ENCODE results near the gene NFKB2. TPM values are rescaled to one million over a fixed set of nuclear protein-coding genes. Genes with fewer than 3 reads are reported as not detected.

Gene NFKB2
- total RNA-seq (10 to 100 TPM in 1 of 2 donors, 1 to 10 TPM in 1; 6.4 to 16.6 TPM), polyA plus RNA-seq (ENCODE audit: insufficient read length in 2 of 2) (10 to 100 TPM in 1 of 2 donors, 1 to 10 TPM in 1; 9.1 to 15.4 TPM)
- long read RNA-seq, donor 1, partial matches to known transcripts, result 175 of 291 reads
- long read RNA-seq, donor 1, other reads (novel, unspliced or antisense), result 116 of 291 reads
- long read RNA-seq, donor 2, result 0 reads
- long read RNA-seq, donor 3, result 0 reads
- long read RNA-seq, donor 4, result 0 reads

DNA sequence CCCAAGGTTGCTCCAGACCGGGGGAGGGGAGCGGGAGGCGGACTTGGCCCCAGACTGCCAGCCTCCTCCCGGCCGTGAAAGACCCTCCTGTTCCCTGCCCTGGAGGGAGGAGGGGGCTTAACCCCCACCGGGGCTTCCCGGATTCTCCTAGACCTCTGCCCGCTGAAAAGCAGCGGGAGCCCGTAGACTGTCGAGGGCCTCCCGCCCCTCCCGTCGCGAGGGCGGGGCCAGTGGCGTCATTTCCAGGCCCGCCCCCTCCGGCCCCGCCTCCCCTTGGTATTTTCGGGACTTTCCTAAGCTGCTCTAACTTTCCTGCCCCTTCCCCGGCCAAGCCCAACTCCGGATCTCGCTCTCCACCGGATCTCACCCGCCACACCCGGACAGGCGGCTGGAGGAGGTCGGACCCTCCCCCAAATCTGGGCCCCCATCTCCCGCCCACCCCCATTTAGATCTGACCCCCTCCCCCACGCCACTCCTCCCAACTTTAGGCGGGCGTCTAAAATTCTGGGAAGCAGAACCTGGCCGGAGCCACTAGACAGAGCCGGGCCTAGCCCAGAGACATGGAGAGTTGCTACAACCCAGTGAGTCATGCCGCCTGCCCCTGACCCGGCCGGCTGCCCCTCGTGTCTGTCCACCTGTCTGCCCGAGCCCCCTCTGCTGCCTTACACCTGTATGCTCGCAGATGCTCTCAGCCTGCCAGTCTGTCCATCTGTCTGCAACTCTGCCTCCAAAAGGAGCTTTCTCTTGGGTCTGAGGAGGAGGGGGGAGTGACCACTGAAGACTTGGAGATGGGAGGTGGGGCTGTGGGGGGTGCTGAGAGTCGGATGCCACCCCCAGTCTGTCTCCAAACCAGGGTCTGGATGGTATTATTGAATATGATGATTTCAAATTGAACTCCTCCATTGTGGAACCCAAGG is at the start of gene NFKB2:
NFKB2 (plus strand) TSS at position 306 of the 917 bp plus-strand sequence; CDS start at position 561, 255 bp downstream.
- peak in 4 of 6 donors; percentile 43 to 94 (median 82) for DNase-seq (ENCODE audit: low read depth in 4 of 6, low spot score in 6 of 6)
- H3K4me1 ChIP-seq (ENCODE audit: control insufficient read depth, insufficient read depth, low read length), result peaks cover 52% of the 10 kb centered on the region
- peak within 1 kb of the TSS; percentile 86 for H3K4me3 ChIP-seq (ENCODE audit: low read depth, low read length)
- H3K36me3 ChIP-seq (ENCODE audit: control insufficient read depth, insufficient read depth, low read length), result peaks cover 25% of the 10 kb centered on the region
- under 1% methylated on average over 33 of the region's 42 CpGs for WGBS (ENCODE audit: insufficient coverage)
- no peaks in the 10 kb centered on the region for H3K9me3 ChIP-seq (ENCODE audit: control insufficient read depth, insufficient read depth, low read length)
- H3K27ac ChIP-seq (ENCODE audit: low read depth, low read length), result peak within 1 kb of the TSS; percentile 95
- H3K27me3 ChIP-seq (ENCODE audit: control insufficient read depth, insufficient read depth, low read length), result peaks cover 5% of the 10 kb centered on the region

GRCh38 chr10:102347236-102347828 is 48.2 kb upstream of the NFKB2 start:
- Histone ChIP-seq H3K4me3 (ENCODE audit: low read depth, low read length) (no peak overlapping the region), H3K9me3 (ENCODE audit: control insufficient read depth, insufficient read depth, low read length) (no peaks in the 10 kb centered on the region), H3K36me3 (ENCODE audit: control insufficient read depth, insufficient read depth, low read length) (peaks cover 19% of the 10 kb centered on the region), H3K27me3 (ENCODE audit: control insufficient read depth, insufficient read depth, low read length) (no peaks in the 10 kb centered on the region), H3K4me1 (ENCODE audit: control insufficient read depth, insufficient read depth, low read length) (peaks cover 7% of the 10 kb centered on the region), H3K27ac (ENCODE audit: low read depth, low read length) (no peak overlapping the region)
- peak in 2 of 6 donors; percentile 52 to 59 for DNase-seq (ENCODE audit: low read depth in 4 of 6, low spot score in 6 of 6)
- WGBS (ENCODE audit: insufficient coverage), result 66% methylated on average over 2 of the region's 2 CpGs

DNA sequence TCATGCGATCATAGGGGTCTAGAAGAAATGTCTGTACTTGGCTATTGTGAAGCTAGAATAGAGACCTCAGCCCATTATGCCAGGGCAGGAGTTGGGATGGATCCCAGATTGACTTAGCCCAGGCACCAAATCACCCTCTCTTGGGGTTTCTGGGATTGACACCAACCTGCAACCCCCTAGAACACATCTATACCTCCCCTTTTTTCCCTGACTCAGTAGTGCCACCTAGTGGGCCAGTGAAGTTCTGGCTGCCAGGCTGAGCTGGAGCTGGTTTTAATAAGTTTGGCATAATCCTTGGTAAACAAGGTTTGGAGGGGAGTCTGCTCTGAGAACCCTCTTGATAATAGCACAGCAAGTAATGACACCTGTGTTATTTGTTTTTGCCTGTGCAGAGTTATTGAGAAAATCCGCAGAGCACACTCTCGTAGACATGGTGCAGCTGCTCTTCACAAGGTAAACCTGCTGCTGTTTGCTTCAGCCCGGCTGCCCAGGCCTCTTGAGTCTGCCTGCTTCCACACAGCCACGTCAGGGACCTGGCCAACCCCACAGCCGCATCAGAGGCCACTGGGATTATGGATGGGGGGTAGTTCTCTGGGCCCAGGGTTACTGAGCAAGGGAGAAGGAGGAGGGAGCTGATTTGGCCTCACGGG is 43.3 kb upstream of the NFKB2 start:
- H3K27ac ChIP-seq (ENCODE audit: low read depth, low read length), result no peak overlapping the region
- no peaks in the 10 kb centered on the region for H3K27me3 ChIP-seq (ENCODE audit: control insufficient read depth, insufficient read depth, low read length)
- WGBS (ENCODE audit: insufficient coverage), result 35% methylated on average over 2 of the region's 7 CpGs
- no peak overlapping the region for H3K4me3 ChIP-seq (ENCODE audit: low read depth, low read length)
- DNase-seq (ENCODE audit: low read depth in 4 of 6, low spot score in 6 of 6), result peak in 5 of 6 donors; percentile 38 to 90 (median 52)
- H3K9me3 ChIP-seq (ENCODE audit: control insufficient read depth, insufficient read depth, low read length), result no peaks in the 10 kb centered on the region
- H3K4me1 ChIP-seq (ENCODE audit: control insufficient read depth, insufficient read depth, low read length), result peaks cover 7% of the 10 kb centered on the region
- H3K36me3 ChIP-seq (ENCODE audit: control insufficient read depth, insufficient read depth, low read length), result peaks cover 21% of the 10 kb centered on the region

DNA sequence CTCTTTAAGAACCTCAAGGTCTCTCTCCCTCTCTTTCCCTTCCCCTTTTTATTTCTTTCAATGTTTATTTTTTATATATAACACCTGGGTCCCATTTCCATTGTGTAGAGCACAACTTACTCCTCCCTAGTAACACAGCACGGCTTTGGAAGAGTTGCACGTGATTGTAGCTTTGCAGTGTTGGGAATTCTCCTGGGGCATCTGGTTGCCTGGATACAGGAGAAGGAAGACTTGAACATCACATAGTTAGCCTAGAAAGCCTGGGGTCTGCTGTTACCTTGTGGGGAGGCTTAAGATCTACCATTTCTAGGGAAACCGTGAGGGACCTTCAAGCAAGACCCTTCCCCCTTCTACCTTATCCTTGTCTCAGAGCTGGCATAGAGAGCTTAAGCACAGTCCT is 41.1 kb upstream of the NFKB2 start:
- Histone ChIP-seq H3K9me3 (ENCODE audit: control insufficient read depth, insufficient read depth, low read length) (no peaks in the 10 kb centered on the region), H3K4me3 (ENCODE audit: low read depth, low read length) (no peak overlapping the region), H3K36me3 (ENCODE audit: control insufficient read depth, insufficient read depth, low read length) (peaks cover 37% of the 10 kb centered on the region), H3K27me3 (ENCODE audit: control insufficient read depth, insufficient read depth, low read length) (no peaks in the 10 kb centered on the region), H3K4me1 (ENCODE audit: control insufficient read depth, insufficient read depth, low read length) (no peaks in the 10 kb centered on the region), H3K27ac (ENCODE audit: low read depth, low read length) (no peak overlapping the region)
- peak in 5 of 6 donors; percentile 18 to 94 (median 49) for DNase-seq (ENCODE audit: low read depth in 4 of 6, low spot score in 6 of 6)
- WGBS (ENCODE audit: insufficient coverage), result no CpG with 5 or more reads among the region's 3 CpGs

DNA sequence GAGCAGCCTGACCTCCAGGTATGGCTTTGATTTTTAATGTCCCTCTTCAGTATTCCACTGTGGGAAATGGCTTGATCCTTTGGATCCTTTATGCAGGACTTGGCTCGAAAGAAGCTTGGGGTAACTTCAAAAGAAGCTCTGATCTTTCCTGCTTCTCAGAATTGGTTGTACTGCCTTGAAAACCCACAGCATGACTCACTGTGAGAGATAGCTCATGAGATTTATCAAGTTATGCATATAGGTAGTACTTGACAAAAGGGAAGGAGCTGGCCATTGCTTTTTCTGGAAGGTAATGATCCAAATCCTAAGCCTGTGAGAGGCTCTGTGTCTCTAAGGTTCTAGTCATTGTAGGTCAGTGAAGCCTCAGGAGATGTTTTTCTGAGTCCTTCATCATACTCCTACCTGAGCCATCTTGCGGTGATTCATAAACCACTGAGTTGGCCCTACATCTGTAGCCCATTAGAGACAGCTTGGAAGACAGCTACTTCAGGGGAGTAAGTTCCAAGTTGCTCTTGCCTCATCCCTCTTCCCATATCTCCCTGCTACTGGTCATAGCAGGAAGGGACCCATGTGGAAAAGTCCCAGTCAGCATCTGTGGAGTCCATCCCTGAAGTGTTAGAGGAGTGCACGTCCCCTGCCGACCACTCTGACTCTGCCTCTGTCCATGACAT is 36.7 kb upstream of the NFKB2 start:
- Histone ChIP-seq H3K9me3 (ENCODE audit: control insufficient read depth, insufficient read depth, low read length) (no peaks in the 10 kb centered on the region), H3K27ac (ENCODE audit: low read depth, low read length) (no peak overlapping the region), H3K27me3 (ENCODE audit: control insufficient read depth, insufficient read depth, low read length) (no peaks in the 10 kb centered on the region), H3K36me3 (ENCODE audit: control insufficient read depth, insufficient read depth, low read length) (peaks cover 57% of the 10 kb centered on the region), H3K4me3 (ENCODE audit: low read depth, low read length) (no peak overlapping the region), H3K4me1 (ENCODE audit: control insufficient read depth, insufficient read depth, low read length) (no peaks in the 10 kb centered on the region)
- 100% methylated on average over 3 of the region's 4 CpGs for WGBS (ENCODE audit: insufficient coverage)
- no peak for DNase-seq (ENCODE audit: low read depth in 4 of 6, low spot score in 6 of 6)

DNA sequence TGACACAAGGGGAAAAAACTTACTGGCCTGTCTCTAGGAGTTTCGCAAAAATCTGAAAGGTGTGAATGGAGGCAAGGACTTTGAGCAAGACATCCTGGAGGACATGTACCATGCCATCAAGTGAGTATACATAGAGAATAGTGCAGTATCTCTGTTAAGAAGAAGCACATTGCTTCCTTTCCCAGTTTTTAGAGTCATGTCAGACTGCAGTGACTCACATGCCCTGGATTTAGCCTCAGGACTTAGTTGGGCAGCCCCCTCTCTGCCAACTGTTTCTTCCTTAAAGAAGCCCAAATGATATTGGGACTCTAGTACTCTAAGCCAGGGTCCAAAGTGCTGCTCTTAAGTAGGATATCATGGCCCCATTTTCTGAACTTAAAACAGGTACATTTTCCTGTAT is 28.1 kb upstream of the NFKB2 start:
- H3K4me1 ChIP-seq (ENCODE audit: control insufficient read depth, insufficient read depth, low read length), result no peaks in the 10 kb centered on the region
- H3K27me3 ChIP-seq (ENCODE audit: control insufficient read depth, insufficient read depth, low read length), result no peaks in the 10 kb centered on the region
- no peak overlapping the region for H3K4me3 ChIP-seq (ENCODE audit: low read depth, low read length)
- DNase-seq (ENCODE audit: low read depth in 4 of 6, low spot score in 6 of 6), result no peak
- 100% methylated on average over 1 of the region's 1 CpG for WGBS (ENCODE audit: insufficient coverage)
- no peak overlapping the region for H3K27ac ChIP-seq (ENCODE audit: low read depth, low read length)
- peaks cover 6% of the 10 kb centered on the region for H3K9me3 ChIP-seq (ENCODE audit: control insufficient read depth, insufficient read depth, low read length)
- peaks cover 81% of the 10 kb centered on the region for H3K36me3 ChIP-seq (ENCODE audit: control insufficient read depth, insufficient read depth, low read length)

DNA sequence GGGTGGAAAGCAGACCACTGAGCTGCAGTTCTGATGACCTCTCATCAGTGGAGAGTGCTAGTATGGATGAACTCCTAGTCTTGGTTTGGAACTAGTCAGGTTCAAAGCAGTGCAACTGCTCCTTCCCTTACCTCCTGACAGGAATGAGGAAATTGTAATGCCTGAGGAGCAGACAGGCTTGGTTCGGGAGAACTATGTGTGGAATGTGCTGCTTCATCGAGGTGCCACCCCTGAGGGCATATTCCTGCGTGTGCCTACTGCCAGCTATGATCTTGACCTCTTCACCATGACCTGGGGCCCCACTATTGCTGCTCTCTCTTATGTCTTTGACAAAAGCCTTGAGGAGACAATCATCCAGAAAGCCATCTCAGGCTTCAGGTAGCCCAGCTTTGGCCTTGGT is 27.4 kb upstream of the NFKB2 start:
- Histone ChIP-seq H3K4me3 (ENCODE audit: low read depth, low read length) (no peak overlapping the region), H3K27me3 (ENCODE audit: control insufficient read depth, insufficient read depth, low read length) (no peaks in the 10 kb centered on the region), H3K36me3 (ENCODE audit: control insufficient read depth, insufficient read depth, low read length) (peaks cover 76% of the 10 kb centered on the region), H3K9me3 (ENCODE audit: control insufficient read depth, insufficient read depth, low read length) (peaks cover 6% of the 10 kb centered on the region), H3K4me1 (ENCODE audit: control insufficient read depth, insufficient read depth, low read length) (no peaks in the 10 kb centered on the region), H3K27ac (ENCODE audit: low read depth, low read length) (no peak overlapping the region)
- 93% methylated on average over 2 of the region's 3 CpGs for WGBS (ENCODE audit: insufficient coverage)
- DNase-seq (ENCODE audit: low read depth in 4 of 6, low spot score in 6 of 6), result no peak

DNA sequence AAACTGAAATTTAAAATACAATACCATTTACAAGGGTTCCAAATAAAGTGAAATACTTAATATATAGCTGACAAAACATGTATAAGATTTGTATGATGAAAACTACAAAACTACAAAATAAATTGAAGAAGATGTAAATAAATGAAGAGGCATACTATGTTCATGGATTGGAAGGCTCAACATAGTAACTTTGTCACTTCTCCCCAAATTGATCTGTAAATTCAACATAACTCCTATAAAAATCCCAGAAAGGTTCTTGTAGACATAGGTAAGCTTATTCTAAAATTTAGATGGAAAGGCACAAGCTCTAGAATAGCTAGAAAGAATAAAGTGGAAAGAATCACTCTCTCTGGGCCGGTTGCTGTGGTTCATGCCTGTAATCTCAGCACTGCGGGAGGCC is 24.2 kb upstream of the NFKB2 start:
- 100% methylated on average over 1 of the region's 2 CpGs for WGBS (ENCODE audit: insufficient coverage)

GRCh38 chr10:102375250-102375649 is 20.3 kb upstream of the NFKB2 start:
- Histone ChIP-seq H3K9me3 (ENCODE audit: control insufficient read depth, insufficient read depth, low read length) (peaks cover 6% of the 10 kb centered on the region), H3K27ac (ENCODE audit: low read depth, low read length) (no peak overlapping the region), H3K27me3 (ENCODE audit: control insufficient read depth, insufficient read depth, low read length) (no peaks in the 10 kb centered on the region), H3K4me3 (ENCODE audit: low read depth, low read length) (no peak overlapping the region), H3K4me1 (ENCODE audit: control insufficient read depth, insufficient read depth, low read length) (no peaks in the 10 kb centered on the region), H3K36me3 (ENCODE audit: control insufficient read depth, insufficient read depth, low read length) (peaks cover 79% of the 10 kb centered on the region)
- 92% methylated on average over 7 of the region's 7 CpGs for WGBS (ENCODE audit: insufficient coverage)
- no peak for DNase-seq (ENCODE audit: low read depth in 4 of 6, low spot score in 6 of 6)

More for the DNA sequence above, 24.2 kb upstream of the NFKB2 start:
- peaks cover 6% of the 10 kb centered on the region for H3K9me3 ChIP-seq (ENCODE audit: control insufficient read depth, insufficient read depth, low read length)
- H3K36me3 ChIP-seq (ENCODE audit: control insufficient read depth, insufficient read depth, low read length), result peaks cover 83% of the 10 kb centered on the region
- H3K27me3 ChIP-seq (ENCODE audit: control insufficient read depth, insufficient read depth, low read length), result no peaks in the 10 kb centered on the region
- H3K4me3 ChIP-seq (ENCODE audit: low read depth, low read length), result no peak overlapping the region
- DNase-seq (ENCODE audit: low read depth in 4 of 6, low spot score in 6 of 6), result no peak
- no peak overlapping the region for H3K27ac ChIP-seq (ENCODE audit: low read depth, low read length)
- H3K4me1 ChIP-seq (ENCODE audit: control insufficient read depth, insufficient read depth, low read length), result no peaks in the 10 kb centered on the region

All from spinal cord (tissue), 10 donors.